ENCODE results near the gene FGF18. TPM values are rescaled to one million over a fixed set of nuclear protein-coding genes. Genes with fewer than 3 reads are reported as not detected.

FGF18 gene
- total RNA-seq, 1 experiment from 2014 or later = 0.94 TPM

DNA sequence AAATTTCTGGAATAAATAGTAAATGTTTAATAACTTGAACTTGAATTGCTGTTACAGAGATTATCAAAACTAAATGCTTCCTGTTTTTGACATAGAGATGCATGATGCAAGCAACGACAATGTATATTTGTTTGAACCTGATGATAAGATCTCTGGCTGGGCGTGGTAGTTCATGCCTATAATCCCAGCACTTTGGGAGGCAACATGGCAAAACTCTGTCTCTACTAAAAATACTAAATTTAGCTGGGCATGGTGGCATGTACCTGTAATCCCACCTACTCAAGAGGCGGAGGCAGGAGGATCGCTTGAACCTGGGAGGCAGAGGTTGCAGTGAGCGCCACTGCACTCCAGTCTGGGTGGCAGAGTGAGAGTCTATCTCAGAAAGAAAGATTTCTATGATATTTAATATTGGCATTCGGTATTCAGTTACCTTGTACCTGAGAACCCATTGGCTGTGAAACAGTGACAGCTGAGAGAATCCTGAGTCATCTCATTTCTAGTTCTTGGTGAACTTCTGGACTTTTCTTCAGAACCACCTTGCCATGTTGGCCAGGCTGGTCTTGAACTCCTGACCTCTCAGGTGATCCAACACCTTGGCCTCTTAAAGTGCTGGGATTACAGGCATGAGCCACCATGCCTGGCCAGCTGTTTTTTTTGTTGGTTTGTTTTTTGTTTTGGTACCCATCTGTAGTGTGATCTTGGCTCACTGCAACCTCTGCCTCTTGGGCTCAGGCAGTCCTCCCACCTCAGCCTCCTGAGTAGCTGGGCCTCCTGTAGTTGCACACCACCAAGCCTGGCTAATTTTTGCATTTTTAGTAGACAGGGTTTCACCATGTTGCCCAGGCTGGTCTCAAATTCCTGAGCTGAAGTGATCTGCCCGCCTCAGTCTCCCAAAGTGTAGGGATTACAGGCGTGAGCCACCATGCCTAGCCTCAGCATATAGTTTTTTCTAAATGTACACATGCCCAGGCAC is 10.0 kb upstream of the FGF18 start:
- Histone ChIP-seq H3K23ac (ENCODE audit: insufficient read length, low read depth, low read length) (no peak overlapping the region), H3K4me2 (ENCODE audit: insufficient read depth, insufficient read length, low read length) (no peak overlapping the region), H4K91ac (ENCODE audit: insufficient read length, low read depth, low read length) (no peak overlapping the region), H3T11ph (ENCODE audit: low read length) (no peak overlapping the region), H2BK20ac (ENCODE audit: low read depth, low read length, poor library complexity, severe bottlenecking) (no peak overlapping the region), H3K4me1 (ENCODE audit: insufficient read depth, low read length) (no peaks in the 10 kb centered on the region), H3K14ac (ENCODE audit: insufficient read depth, low read length) (no peak overlapping the region), H3K79me2 (ENCODE audit: insufficient read depth, low read length) (peaks cover 5% of the 10 kb centered on the region; the same call in 1 of the 2 replicates), H2BK120ac (ENCODE audit: low read depth, low read length, poor library complexity, severe bottlenecking) (no peak overlapping the region), H3K27ac (ENCODE audit: insufficient read length, low read depth, low read length) (no peak overlapping the region), H3K18ac (ENCODE audit: insufficient read length, low read depth, low read length) (no peak overlapping the region), H3K9ac (ENCODE audit: extremely low read depth, insufficient read length, low read length) (no peak overlapping the region), H3K23me2 (ENCODE audit: insufficient read length, low read depth, low read length, poor library complexity, severe bottlenecking) (no peaks in the 10 kb centered on the region), H3K9me3 (ENCODE audit: control insufficient read depth, low read depth, low read length) (no peaks in the 10 kb centered on the region), H2AFZ (ENCODE audit: low read length) (no peak overlapping the region), H2AK5ac (ENCODE audit: insufficient read length, low read length) (no peak overlapping the region), H4K20me1 (ENCODE audit: control insufficient read depth, insufficient read depth, insufficient read length) (no peaks in the 10 kb centered on the region), H2BK12ac (ENCODE audit: insufficient read length, low read depth, low read length) (no peak overlapping the region), H4K8ac (replicated peaks; ENCODE audit: insufficient read length, low read depth, low read length) (no peak overlapping the region), H4K5ac (ENCODE audit: insufficient read length, low read depth, low read length) (no peak overlapping the region), H2BK15ac (ENCODE audit: low read depth, low read length) (no peak overlapping the region), H3K79me1 (ENCODE audit: insufficient read depth, low read depth, low read length, poor library complexity, severe bottlenecking) (peaks cover 8% of the 10 kb centered on the region), H3K56ac (ENCODE audit: insufficient read length, low read depth, low read length) (no peak overlapping the region), H3K27me3 (ENCODE audit: insufficient read depth, low read length) (no peaks in the 10 kb centered on the region), H2BK5ac (ENCODE audit: insufficient read length, low read length) (no peak overlapping the region), H3K4ac (ENCODE audit: low read depth, low read length) (no peak overlapping the region)
- H3K27ac Mint-ChIP-seq = peak overlapping the region in 1 of 3 experiments; percentile 89; a peak in 3 of 7 replicates
- peaks cover 0 to 6% of the 10 kb centered on the region in 2 experiments; a peak in 2 of 4 replicates for H3K4me1 Mint-ChIP-seq
- no CpG with 5 or more reads among the region's 8 CpGs for WGBS (ENCODE audit: extremely low coverage, insufficient read length, low lambda C conversion rate)
- no peaks in the 10 kb centered on the region for H3K27me3 Mint-ChIP-seq (ENCODE audit: low read depth)
- no peak for TF ChIP-seq CTCF (conservative IDR thresholded peaks at IDR 0.05)
- no peaks in the 10 kb centered on the region for H3K9me3 Mint-ChIP-seq
- peaks cover 64 to 94% (median 86%) of the 10 kb centered on the region in 3 experiments for H3K36me3 Mint-ChIP-seq (ENCODE audit: insufficient read depth in 1 of 3, low read depth in 3 of 3)
- no peak for DNase-seq
- no peak overlapping the region for H3K4me3 Mint-ChIP-seq
